WTC11 (cell line): Measurements from ENCODE around the gene ACOT9. TPM values are rescaled to one million over a fixed set of nuclear protein-coding genes. Genes with fewer than 3 reads are reported as not detected.

Experiments used
- ATAC-seq: fragments of 200-7000 bp; cut with Tn5 transposase; 2 replicates; pipeline ENCODE4 v1.10.0; 2021; ENCODE audit warnings: mild to moderate bottlenecking, moderate library complexity
- CTCF ChIA-PET: fragments of 300-600 bp; sonication (Branson Sonifier 250); formaldehyde crosslinking; loops from one replicate; lab custom pipeline; 2021; ENCODE audit warnings: antibody characterized with exemption; lab: Charles Lee
- POLR2A ChIA-PET: fragments of 350-600 bp; sonication (Branson Sonifier 250); formaldehyde crosslinking; loops from one replicate; lab custom pipeline; 2021; ENCODE audit warnings: antibody characterized with exemption; lab: Charles Lee
- DNase-seq: peaks from one replicate; pipeline ENCODE4 v3.0.0; 2021; ENCODE audit warnings: low spot score
- H3K27ac Mint-ChIP-seq: 2 replicates; pipeline ENCODE4 v1.8.0; 2021; ENCODE audit warnings: mixed read lengths
- H3K27me3 Mint-ChIP-seq: 2 replicates; pipeline ENCODE4 v1.8.0; 2021; ENCODE audit warnings: low read depth, mild to moderate bottlenecking, moderate library complexity, mixed read lengths
- H3K36me3 Mint-ChIP-seq: 2 replicates; pipeline ENCODE4 v1.8.0; 2021; ENCODE audit warnings: mixed read lengths
- H3K4me1 Mint-ChIP-seq: 2 replicates; pipeline ENCODE4 v1.8.0; 2022; ENCODE audit warnings: mixed read lengths
- H3K4me3 Mint-ChIP-seq: 2 replicates; pipeline ENCODE4 v1.8.0; 2021; ENCODE audit warnings: mild to moderate bottlenecking, moderate library complexity, mixed read lengths
- H3K9me3 Mint-ChIP-seq: 2 replicates; pipeline ENCODE4 v1.8.0; 2021; ENCODE audit warnings: mixed read lengths
- ARID4B ChIP-seq: sonication (generic); formaldehyde crosslinking; IDR thresholded peaks from 2 replicates; pipeline ENCODE4 v1.8.0; 2023; ENCODE audit warnings: missing genetic modification reagents, mild to moderate bottlenecking, borderline replicate concordance
- ATF2 ChIP-seq: sonication (generic); formaldehyde crosslinking; IDR thresholded peaks from 2 replicates; pipeline ENCODE4 v1.8.1; 2022; ENCODE audit warnings: low read depth, missing genetic modification reagents, borderline replicate concordance
- NFATC4 ChIP-seq: fragments of 250-450 bp; sonication (Bioruptor Pico); IDR thresholded peaks from 2 replicates; pipeline ENCODE4 v1.9.0; 2021; ENCODE audit warnings: mild to moderate bottlenecking
- SOX15 ChIP-seq: fragments of 250-450 bp; sonication (Bioruptor Pico); IDR thresholded peaks from 2 replicates; pipeline ENCODE4 v1.9.0; 2021; ENCODE audit warnings: mild to moderate bottlenecking
- ZBTB43 ChIP-seq: sonication (generic); formaldehyde crosslinking; IDR thresholded peaks from 2 replicates; pipeline ENCODE4 v1.8.1; 2023; ENCODE audit warnings: mild to moderate bottlenecking, missing genetic modification reagents
- ZNF317 ChIP-seq: sonication (generic); formaldehyde crosslinking; IDR thresholded peaks from 2 replicates; pipeline ENCODE4 v1.8.1; 2023; ENCODE audit warnings: low read depth, mild to moderate bottlenecking, moderate library complexity, missing genetic modification reagents, borderline replicate concordance
- total RNA-seq: library from RNA; stranded (reverse); gene quantifications from 3 replicates; pipeline ENCODE4 v1.2.3, GENCODE V29; 2021
- TF ChIP-seq, protein P1 (sequence below): sonication (generic); formaldehyde crosslinking; IDR thresholded peaks from 2 replicates; pipeline ENCODE4 v1.8.0; 2022; ENCODE audit warnings: missing genetic modification reagents
- TF ChIP-seq, protein P2 (sequence below): fragments of 250-450 bp; sonication (Bioruptor Pico); IDR thresholded peaks from 2 replicates; pipeline ENCODE4 v1.9.0; 2021; ENCODE audit warnings: mild to moderate bottlenecking

The ACOT9 gene
- total RNA-seq, 1 experiment from 2014 or later, result 29.3 TPM

DNA sequence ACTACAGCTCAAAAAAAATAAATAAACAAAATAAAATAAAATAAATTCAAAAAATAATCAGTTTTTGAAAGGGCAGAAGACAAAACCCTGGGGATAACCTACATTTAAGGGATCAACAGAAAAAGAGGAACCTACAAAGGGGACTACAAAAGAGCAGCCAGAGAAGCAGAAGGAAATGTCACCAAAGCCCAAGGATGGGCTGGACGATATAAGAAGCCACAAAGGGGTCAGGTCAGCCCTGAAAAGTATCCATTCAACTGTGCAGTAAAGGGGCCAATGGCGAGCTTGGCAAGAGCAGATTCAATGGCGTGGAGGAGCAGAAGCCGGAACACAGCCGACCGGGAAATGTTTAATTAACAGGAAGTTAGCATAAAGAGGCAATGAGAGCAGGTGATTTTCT is 16.9 kb downstream of the ACOT9 start (continued):
- TF ChIP-seq, protein P1, sequence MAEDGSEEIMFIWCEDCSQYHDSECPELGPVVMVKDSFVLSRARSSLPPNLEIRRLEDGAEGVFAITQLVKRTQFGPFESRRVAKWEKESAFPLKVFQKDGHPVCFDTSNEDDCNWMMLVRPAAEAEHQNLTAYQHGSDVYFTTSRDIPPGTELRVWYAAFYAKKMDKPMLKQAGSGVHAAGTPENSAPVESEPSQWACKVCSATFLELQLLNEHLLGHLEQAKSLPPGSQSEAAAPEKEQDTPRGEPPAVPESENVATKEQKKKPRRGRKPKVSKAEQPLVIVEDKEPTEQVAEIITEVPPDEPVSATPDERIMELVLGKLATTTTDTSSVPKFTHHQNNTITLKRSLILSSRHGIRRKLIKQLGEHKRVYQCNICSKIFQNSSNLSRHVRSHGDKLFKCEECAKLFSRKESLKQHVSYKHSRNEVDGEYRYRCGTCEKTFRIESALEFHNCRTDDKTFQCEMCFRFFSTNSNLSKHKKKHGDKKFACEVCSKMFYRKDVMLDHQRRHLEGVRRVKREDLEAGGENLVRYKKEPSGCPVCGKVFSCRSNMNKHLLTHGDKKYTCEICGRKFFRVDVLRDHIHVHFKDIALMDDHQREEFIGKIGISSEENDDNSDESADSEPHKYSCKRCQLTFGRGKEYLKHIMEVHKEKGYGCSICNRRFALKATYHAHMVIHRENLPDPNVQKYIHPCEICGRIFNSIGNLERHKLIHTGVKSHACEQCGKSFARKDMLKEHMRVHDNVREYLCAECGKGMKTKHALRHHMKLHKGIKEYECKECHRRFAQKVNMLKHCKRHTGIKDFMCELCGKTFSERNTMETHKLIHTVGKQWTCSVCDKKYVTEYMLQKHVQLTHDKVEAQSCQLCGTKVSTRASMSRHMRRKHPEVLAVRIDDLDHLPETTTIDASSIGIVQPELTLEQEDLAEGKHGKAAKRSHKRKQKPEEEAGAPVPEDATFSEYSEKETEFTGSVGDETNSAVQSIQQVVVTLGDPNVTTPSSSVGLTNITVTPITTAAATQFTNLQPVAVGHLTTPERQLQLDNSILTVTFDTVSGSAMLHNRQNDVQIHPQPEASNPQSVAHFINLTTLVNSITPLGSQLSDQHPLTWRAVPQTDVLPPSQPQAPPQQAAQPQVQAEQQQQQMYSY, result no peak

GRCh38 chrX:23720117-23720677 is 22.9 kb downstream of the ACOT9 start:
- ChIA-PET CTCF (no interaction called here), POLR2A (no interaction called here)
- Mint-ChIP-seq H3K4me3 (no peak overlapping the region), H3K27me3 (no peaks in the 10 kb centered on the region), H3K4me1 (peaks cover 6% of the 10 kb centered on the region; the same call in 1 of the 2 replicates), H3K36me3 (peaks cover 33% of the 10 kb centered on the region), H3K27ac (no peak overlapping the region), H3K9me3 (no peaks in the 10 kb centered on the region)
- DNase-seq (no peak), ATAC-seq (no peak)
- TF ChIP-seq NFATC4 (CRISPR knock-in tag) (no peak), ATF2 (no peak), SOX15 (CRISPR knock-in tag) (no peak)

DNA sequence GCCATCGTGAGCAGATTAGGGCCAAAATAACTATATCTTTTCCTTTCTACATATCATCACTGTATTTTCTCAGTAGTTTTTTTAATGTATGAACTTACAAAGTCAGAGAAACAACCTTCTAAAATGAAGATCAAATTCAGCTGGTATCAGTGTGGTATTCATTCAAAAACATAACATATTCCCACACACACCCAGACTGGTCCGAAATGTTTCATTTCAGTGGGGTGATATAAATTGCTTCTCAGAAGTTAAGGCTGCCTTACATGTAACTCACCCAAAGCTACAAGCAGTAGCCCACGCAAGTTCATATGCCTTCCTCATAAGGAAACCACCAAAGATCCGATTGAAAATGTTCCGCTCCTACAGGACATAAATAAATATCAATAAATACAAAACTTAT is 37.8 kb downstream of the ACOT9 start:
- Mint-ChIP-seq H3K27ac (no peak overlapping the region), H3K27me3 (no peaks in the 10 kb centered on the region), H3K9me3 (no peaks in the 10 kb centered on the region), H3K4me1 (no peaks in the 10 kb centered on the region), H3K36me3 (peaks cover 32% of the 10 kb centered on the region), H3K4me3 (no peak overlapping the region)
- ChIA-PET POLR2A (no interaction called here), CTCF (no interaction called here)
- ATAC-seq (no peak), DNase-seq (no peak)
- TF ChIP-seq, protein P2, sequence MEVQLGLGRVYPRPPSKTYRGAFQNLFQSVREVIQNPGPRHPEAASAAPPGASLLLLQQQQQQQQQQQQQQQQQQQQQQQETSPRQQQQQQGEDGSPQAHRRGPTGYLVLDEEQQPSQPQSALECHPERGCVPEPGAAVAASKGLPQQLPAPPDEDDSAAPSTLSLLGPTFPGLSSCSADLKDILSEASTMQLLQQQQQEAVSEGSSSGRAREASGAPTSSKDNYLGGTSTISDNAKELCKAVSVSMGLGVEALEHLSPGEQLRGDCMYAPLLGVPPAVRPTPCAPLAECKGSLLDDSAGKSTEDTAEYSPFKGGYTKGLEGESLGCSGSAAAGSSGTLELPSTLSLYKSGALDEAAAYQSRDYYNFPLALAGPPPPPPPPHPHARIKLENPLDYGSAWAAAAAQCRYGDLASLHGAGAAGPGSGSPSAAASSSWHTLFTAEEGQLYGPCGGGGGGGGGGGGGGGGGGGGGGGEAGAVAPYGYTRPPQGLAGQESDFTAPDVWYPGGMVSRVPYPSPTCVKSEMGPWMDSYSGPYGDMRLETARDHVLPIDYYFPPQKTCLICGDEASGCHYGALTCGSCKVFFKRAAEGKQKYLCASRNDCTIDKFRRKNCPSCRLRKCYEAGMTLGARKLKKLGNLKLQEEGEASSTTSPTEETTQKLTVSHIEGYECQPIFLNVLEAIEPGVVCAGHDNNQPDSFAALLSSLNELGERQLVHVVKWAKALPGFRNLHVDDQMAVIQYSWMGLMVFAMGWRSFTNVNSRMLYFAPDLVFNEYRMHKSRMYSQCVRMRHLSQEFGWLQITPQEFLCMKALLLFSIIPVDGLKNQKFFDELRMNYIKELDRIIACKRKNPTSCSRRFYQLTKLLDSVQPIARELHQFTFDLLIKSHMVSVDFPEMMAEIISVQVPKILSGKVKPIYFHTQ (CRISPR knock-in tag), result no peak
- TF ChIP-seq ZBTB43 (CRISPR knock-in tag), result no peak
- TF ChIP-seq ZNF317 (CRISPR knock-in tag), result no peak
- TF ChIP-seq ARID4B (CRISPR knock-in tag), result no peak
